ENCODE data around the gene SPPL2C.

DNA sequence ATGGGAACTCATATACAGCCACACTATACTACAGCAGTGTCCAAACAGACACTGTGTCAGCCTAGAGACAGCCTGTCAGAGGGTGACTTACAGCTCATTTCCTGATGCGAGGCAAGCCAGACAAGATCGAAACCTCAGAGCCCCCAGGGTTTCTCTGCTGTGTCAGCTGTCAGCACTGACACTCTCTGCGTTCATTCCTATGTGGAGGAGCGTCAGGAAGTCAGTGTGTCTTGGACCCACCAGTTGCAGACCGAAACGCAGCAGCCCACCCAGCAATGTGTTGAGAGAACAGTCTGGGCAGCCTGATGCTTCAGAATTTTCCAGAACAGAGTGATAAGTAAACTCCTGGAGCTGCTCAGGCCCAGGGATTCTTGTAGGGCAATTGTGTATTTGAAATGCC lies 29.0 kb downstream of the SPPL2C start:
- TF ChIP-seq CREB1 (CRISPR knock-in tag; IDR thresholded peaks at IDR 0.05) (no peak), IRF1 (CRISPR knock-in tag; IDR thresholded peaks at IDR 0.05) (no peak)
- TF ChIP-seq, protein P1, sequence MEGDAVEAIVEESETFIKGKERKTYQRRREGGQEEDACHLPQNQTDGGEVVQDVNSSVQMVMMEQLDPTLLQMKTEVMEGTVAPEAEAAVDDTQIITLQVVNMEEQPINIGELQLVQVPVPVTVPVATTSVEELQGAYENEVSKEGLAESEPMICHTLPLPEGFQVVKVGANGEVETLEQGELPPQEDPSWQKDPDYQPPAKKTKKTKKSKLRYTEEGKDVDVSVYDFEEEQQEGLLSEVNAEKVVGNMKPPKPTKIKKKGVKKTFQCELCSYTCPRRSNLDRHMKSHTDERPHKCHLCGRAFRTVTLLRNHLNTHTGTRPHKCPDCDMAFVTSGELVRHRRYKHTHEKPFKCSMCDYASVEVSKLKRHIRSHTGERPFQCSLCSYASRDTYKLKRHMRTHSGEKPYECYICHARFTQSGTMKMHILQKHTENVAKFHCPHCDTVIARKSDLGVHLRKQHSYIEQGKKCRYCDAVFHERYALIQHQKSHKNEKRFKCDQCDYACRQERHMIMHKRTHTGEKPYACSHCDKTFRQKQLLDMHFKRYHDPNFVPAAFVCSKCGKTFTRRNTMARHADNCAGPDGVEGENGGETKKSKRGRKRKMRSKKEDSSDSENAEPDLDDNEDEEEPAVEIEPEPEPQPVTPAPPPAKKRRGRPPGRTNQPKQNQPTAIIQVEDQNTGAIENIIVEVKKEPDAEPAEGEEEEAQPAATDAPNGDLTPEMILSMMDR (IDR thresholded peaks at IDR 0.05) = no peak
- TF ChIP-seq, protein P2, sequence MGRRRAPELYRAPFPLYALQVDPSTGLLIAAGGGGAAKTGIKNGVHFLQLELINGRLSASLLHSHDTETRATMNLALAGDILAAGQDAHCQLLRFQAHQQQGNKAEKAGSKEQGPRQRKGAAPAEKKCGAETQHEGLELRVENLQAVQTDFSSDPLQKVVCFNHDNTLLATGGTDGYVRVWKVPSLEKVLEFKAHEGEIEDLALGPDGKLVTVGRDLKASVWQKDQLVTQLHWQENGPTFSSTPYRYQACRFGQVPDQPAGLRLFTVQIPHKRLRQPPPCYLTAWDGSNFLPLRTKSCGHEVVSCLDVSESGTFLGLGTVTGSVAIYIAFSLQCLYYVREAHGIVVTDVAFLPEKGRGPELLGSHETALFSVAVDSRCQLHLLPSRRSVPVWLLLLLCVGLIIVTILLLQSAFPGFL (CRISPR knock-in tag; IDR thresholded peaks at IDR 0.05; ENCODE audit: borderline replicate concordance) = no peak
